GM21737 (cell line): ENCODE results near the gene GAN.
A peak's percentile ranks its signal among the peaks of the same experiment; 100 is the strongest.

ENCODE experiments used
- ATAC-seq: cut with Tn5 transposase; IDR thresholded peaks from one replicate; pipeline ENCODE4 v1.9.1; 2021; ENCODE audit warnings: mild to moderate bottlenecking, moderate library complexity; ENCODE audit not compliant: unreplicated experiment

Gene GAN

GRCh38 chr16:81314603-81315270 lies at the start of gene GAN:
Gene GAN, plus strand, starts transcription at chr16:81314962. Its CDS starts 152 bp downstream, at chr16:81315114.
- ATAC-seq: peak; percentile 94

GRCh38 chr16:81265052-81265451 lies 49.7 kb upstream of the GAN start:
- ATAC-seq: no peak

DNA sequence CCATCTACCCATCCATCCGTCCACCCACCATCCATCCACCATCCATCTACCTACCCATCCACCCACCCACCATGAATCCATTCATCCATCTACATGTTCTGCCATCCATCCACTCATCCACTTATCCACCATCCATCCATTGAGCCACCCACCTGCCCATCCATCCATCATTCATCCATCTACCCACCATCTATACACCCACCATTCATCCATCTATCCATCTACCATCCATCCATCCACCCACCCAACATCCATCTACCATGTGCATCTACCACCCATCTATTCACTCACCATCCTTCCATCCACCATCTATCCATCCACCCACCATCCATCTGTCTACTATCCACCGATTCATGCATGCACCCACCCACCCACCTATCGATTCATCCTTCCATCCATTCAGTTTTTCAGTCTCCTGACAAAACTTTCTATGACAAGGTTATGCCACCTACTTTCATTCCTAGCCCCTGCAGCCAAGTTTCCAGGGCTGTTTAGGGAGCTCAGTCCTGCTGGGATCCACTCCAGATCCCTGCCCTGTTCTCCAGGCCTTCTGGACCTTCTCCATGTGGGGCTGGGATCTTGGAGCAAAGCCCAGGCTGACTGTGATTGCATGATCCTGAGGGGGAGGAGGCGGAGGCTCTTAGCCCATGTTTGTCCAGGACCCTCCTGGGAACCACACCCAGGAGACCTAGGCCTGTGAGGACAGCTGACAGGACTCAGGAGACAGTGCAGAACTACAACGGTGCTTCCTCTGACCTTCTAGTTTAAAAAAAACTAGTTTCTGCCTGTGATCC lies 48.9 kb upstream of the GAN start:
- ATAC-seq: no peak

GRCh38 chr16:81266680-81267095 lies 48.1 kb upstream of the GAN start:
- ATAC-seq: no peak

DNA sequence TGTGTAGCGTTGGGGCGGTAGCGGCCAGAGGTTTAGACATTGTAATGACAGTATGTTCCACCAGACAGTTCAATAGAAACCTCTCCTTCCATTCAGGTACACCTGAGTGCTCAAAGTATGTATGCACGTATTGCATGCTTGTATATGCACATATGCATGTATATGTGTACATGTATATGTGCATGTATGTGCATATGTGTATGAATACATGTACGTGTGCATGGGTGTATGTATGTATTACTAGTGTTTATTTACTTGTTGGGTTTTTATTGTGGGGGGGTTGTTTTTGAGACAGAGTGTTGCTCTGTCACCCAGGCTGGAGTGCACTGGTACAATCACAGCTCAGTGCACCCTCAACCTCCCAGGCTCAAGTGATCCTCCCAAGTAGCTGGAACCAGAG lies 46.3 kb upstream of the GAN start:
- no peak for ATAC-seq

GRCh38 chr16:81273223-81273950 lies 41.4 kb upstream of the GAN start:
- ATAC-seq: no peak

GRCh38 chr16:81275064-81275532 lies 39.7 kb upstream of the GAN start:
- no peak for ATAC-seq

- ATAC-seq: no peak
Measured at GRCh38 chr16:81275795-81276194, 39.0 kb upstream of the GAN start.

GRCh38 chr16:81276323-81276722 lies 38.4 kb upstream of the GAN start:
- no peak for ATAC-seq

DNA sequence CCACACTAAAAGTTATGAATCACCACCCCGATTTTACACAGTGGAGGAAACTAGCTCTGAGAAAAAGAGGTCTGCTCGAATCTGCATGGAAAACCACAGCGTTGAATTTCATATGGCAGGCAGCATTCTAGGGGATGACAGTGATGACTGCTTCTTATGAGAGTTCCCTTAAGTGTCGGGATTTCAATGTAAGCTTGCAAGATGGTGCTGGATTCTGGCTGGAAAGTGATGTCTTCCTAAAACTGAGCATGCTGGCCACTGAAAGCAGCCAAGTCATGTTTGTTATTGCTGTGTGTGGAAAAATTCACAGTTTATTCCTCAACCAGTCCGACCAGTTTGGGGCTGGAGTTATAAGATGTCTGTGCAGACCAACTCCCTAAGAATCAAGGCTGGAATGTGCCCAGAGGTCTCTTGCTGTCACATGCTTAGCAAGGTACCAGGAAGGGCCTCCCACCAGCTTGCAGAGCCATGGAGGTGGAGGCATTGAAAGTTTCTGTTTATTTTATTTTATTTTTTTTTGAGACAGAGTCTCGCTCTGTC lies 37.2 kb upstream of the GAN start:
- ATAC-seq: no peak

DNA sequence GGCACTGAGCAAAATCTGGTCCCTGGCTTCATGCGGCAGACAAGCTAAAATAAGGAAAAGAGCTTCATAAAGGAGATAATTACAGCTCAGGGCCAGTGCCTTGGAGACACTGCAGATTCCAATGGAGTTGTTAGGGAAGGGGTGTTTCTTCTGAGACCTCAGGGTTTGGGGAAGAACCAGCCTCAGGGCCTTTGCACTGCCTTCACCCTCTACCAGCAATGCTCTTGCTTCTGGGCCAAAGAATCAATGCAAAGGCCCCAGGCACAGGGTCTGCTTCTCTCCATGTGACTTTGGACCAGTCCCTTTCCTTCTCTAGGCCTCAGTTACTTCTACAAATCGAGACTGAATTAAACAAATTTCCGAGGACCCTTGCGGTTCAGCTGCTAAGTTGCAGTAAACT lies 36.2 kb upstream of the GAN start:
- no peak for ATAC-seq

- no peak for ATAC-seq
Measured at GRCh38 chr16:81279392-81279791, 35.4 kb upstream of the GAN start.

GRCh38 chr16:81280393-81280792 lies 34.4 kb upstream of the GAN start:
- no peak for ATAC-seq

DNA sequence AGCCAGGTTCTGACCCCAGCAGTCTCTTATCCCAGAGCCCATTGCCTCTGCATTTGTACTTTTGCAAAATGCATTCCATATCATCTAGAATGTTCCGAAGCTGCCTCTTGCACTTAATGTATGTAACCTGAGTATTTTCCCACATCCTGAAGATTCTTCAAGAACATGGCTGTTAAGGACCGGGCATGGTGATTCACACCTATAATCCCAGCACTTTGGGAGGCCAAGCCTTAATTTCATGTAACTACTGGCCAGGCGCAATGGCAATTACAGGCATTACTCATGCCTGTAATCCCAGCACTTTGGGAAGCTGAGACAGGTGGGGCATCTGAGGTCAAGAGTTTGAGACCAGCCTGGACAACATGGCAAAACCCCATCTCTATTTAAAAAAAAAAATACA lies 31.7 kb upstream of the GAN start:
- no peak for ATAC-seq

- no peak for ATAC-seq
Measured at GRCh38 chr16:81284995-81285600, 29.7 kb upstream of the GAN start.

GRCh38 chr16:81286190-81286589 lies 28.6 kb upstream of the GAN start:
- no peak for ATAC-seq

GRCh38 chr16:81291117-81291516 lies 23.6 kb upstream of the GAN start:
- no peak for ATAC-seq

DNA sequence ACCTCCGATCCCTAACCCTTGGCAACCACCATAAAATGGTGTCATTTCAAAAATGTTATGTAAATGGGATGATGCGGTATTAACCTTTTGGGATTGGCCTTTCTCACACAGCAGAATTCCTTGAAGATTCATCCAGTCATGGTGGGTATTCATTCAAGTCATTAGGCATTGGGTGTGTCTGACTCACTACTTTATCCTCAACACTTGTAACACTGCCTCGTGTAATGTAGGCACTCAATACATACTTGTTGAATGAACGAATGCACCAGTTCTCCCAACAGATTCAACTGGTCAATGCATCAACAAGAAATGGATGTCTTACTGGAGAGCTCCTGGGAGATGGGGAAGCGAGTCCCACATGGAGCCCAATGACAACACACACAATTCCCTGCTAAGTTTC lies 21.8 kb upstream of the GAN start:
- no peak for ATAC-seq

GRCh38 chr16:81293909-81294802 lies 20.6 kb upstream of the GAN start:
- ATAC-seq: no peak

GRCh38 chr16:81296631-81297030 lies 18.1 kb upstream of the GAN start:
- ATAC-seq: no peak
